ENCODE data around the gene USH2A. TPM values are rescaled to one million over a fixed set of nuclear protein-coding genes. Genes with fewer than 3 reads are reported as not detected.

Gene USH2A
- total and polyA plus RNA-seq, 11 donors: 0.03 to 4.7 (median 1.7) TPM

GRCh38 chr1:216055004-216055403 is 368.2 kb downstream of the USH2A start:
- H3K36me3 ChIP-seq: no peaks in the 10 kb centered on the region
- H3K27ac ChIP-seq: no peak overlapping the region
- H3K27me3 ChIP-seq: no peaks in the 10 kb centered on the region
- H3K9me3 ChIP-seq: no peaks in the 10 kb centered on the region
- ATAC-seq: no peak
- intact Hi-C loops (cut with DNase I): no loop called here
- H3K4me1 ChIP-seq: no peaks in the 10 kb centered on the region
- TF ChIP-seq, protein P1, sequence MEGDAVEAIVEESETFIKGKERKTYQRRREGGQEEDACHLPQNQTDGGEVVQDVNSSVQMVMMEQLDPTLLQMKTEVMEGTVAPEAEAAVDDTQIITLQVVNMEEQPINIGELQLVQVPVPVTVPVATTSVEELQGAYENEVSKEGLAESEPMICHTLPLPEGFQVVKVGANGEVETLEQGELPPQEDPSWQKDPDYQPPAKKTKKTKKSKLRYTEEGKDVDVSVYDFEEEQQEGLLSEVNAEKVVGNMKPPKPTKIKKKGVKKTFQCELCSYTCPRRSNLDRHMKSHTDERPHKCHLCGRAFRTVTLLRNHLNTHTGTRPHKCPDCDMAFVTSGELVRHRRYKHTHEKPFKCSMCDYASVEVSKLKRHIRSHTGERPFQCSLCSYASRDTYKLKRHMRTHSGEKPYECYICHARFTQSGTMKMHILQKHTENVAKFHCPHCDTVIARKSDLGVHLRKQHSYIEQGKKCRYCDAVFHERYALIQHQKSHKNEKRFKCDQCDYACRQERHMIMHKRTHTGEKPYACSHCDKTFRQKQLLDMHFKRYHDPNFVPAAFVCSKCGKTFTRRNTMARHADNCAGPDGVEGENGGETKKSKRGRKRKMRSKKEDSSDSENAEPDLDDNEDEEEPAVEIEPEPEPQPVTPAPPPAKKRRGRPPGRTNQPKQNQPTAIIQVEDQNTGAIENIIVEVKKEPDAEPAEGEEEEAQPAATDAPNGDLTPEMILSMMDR (IDR thresholded peaks at IDR 0.05): no peak
- no peak for TF ChIP-seq POLR2A (IDR thresholded peaks at IDR 0.05)
- WGBS, 4 donors: 30 to 54% (median 47%) methylated on average over 1 of the region's 1 CpG
- DNase-seq: no peak
- H3K4me3 ChIP-seq: no peak overlapping the region

GRCh38 chr1:216054600-216054999 is 368.6 kb downstream of the USH2A start:
- no peaks in the 10 kb centered on the region for H3K9me3 ChIP-seq
- H3K27me3 ChIP-seq: no peaks in the 10 kb centered on the region
- no peak overlapping the region for H3K27ac ChIP-seq
- intact Hi-C loops (cut with DNase I): no loop called here
- no peaks in the 10 kb centered on the region for H3K36me3 ChIP-seq
- 45 to 68% (median 63%) methylated on average over 7 of the region's 7 CpGs for WGBS, 4 donors
- H3K4me1 ChIP-seq: no peaks in the 10 kb centered on the region
- no peak overlapping the region for H3K4me3 ChIP-seq
- no peak for DNase-seq
- no peak for ATAC-seq
- TF ChIP-seq, protein P1 (IDR thresholded peaks at IDR 0.05): no peak
- no peak for TF ChIP-seq POLR2A (IDR thresholded peaks at IDR 0.05)

DNA sequence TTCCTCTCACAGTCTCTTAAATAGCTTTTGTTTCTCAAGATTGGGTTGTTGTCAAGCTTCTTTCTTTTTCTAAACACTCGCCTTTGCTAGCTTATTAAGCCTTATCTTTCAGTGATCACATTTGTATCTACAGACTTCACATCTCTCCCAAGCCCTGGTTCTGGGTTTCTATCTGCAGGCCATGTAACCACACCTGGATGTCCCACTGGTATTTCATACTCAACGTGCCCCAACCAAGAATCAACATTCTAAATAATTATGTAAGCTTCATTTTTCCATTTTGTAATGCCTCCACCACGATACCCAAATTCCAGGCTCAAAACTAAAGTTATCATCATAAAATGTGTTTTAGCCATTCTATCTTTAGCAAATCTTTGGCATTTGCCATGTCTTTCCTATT is 372.2 kb downstream of the USH2A start:
- Histone ChIP-seq H3K4me3 (no peak overlapping the region), H3K27me3 (no peaks in the 10 kb centered on the region), H3K27ac (no peak overlapping the region), H3K9me3 (no peaks in the 10 kb centered on the region), H3K36me3 (no peaks in the 10 kb centered on the region), H3K4me1 (no peaks in the 10 kb centered on the region)
- no peak for ATAC-seq
- TF ChIP-seq, protein P1 (IDR thresholded peaks at IDR 0.05): no peak
- TF ChIP-seq POLR2A (IDR thresholded peaks at IDR 0.05): no peak
- DNase-seq: no peak
- WGBS, 4 donors: 75 to 81% (median 80%) methylated on average over 3 of the region's 3 CpGs
- intact Hi-C loops (cut with DNase I): no loop called here

DNA sequence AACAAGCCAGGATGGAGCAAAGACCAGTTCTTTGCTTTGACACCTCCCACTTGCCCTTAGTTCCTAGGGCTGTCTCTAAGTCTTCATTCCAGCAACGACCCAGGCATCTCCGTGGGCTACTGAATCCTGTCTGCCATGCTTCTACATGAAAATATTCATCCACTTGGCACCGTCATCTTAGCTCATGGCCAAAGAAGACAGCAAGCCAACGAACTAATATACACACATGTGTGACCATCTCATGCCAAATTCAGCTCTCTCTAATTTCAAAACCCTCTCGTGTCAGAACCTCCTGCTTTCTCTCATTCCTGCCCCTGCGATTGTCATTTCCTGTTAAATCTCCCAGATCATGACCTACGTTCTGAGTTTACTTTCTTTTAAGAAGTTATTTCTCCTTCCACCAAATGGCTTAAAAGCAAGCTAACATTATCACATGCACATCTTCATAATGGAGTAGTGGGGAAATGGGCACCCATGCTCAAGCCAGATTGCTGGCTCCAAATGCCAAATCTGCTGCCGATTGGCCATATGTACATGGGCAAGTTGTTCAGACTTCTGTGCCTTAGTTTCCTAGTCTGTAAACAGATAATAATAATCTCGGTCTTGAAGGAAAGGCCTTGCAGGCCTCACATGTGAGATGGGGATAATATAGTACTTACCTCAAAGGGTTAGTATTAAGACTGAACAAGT is 373.4 kb downstream of the USH2A start:
- H3K4me3 ChIP-seq: no peak overlapping the region
- intact Hi-C loops (cut with DNase I): no loop called here
- TF ChIP-seq, protein P1 (IDR thresholded peaks at IDR 0.05): no peak
- no peak for TF ChIP-seq POLR2A (IDR thresholded peaks at IDR 0.05)
- H3K4me1 ChIP-seq: no peaks in the 10 kb centered on the region
- H3K27me3 ChIP-seq: no peaks in the 10 kb centered on the region
- no peak overlapping the region for H3K27ac ChIP-seq
- DNase-seq: no peak
- ATAC-seq: no peak
- H3K36me3 ChIP-seq: no peaks in the 10 kb centered on the region
- WGBS, 4 donors: 75 to 84% (median 83%) methylated on average over 9 of the region's 9 CpGs
- H3K9me3 ChIP-seq: no peaks in the 10 kb centered on the region
